Measurements from ENCODE around the gene COPZ2.
A peak's percentile ranks its signal among the peaks of the same experiment; 100 is the strongest.

The COPZ2 gene

DNA sequence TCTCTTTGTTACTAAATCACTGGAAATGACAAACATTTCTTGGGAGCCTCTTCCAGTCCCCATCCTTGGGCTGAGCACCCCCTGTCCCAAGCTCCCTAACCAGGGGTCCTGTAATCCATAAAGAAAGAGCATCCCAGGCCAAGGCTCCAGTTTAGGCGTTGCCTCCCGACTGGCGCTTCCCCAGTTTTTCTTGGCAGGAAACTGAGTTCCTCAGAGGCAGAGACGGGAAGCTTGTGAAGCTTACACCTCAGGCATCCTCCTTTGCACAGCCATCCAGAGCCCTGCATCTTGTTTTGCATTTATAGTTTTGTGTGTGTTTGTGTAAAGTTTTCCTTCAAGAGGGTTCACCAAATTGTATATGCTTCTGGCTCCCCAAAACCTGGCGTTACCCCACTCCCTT, 7.1 kb downstream of the COPZ2 start:
- no peak overlapping the region for H3K4me3 ChIP-seq (ENCODE audit: low read depth, low read length)
- DNase-seq (ENCODE audit: low read depth), result no peak
- TF ChIP-seq CTCF (IDR thresholded peaks at IDR 0.05; ENCODE audit: low read depth, low read length) (no peak), POLR2A (IDR thresholded peaks at IDR 0.05; ENCODE audit: extremely low read depth, insufficient read length) (no peak), MAX (IDR thresholded peaks at IDR 0.05; ENCODE audit: low read depth, low read length) (no peak), MYC (IDR thresholded peaks at IDR 0.05; ENCODE audit: low read depth, low read length) (no peak)

DNA sequence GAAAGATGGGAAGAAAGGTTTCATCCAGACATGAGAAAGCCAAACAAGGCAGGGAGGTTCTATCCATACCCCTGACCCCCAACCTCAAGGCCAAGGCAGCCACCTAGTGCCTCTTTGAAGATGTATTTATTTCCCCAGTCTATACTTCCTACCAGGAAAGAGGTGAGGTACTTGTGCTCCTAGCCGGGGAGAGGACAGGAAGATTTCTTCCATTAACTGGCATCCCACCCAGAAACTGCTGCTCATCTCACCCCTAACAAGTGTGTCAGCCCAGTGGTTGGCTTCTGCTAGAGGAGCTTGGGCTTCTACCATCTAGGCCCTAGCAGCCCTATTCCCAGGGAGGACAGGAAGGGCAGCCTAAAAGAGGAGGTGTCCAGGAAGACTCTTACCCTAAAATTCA, 8.9 kb downstream of the COPZ2 start:
- TF ChIP-seq CTCF (IDR thresholded peaks at IDR 0.05; ENCODE audit: low read depth, low read length), result no peak
- TF ChIP-seq MAX (IDR thresholded peaks at IDR 0.05; ENCODE audit: low read depth, low read length), result no peak
- TF ChIP-seq POLR2A (IDR thresholded peaks at IDR 0.05; ENCODE audit: extremely low read depth, insufficient read length), result no peak
- no peak for TF ChIP-seq MYC (IDR thresholded peaks at IDR 0.05; ENCODE audit: low read depth, low read length)
- no peak overlapping the region for H3K4me3 ChIP-seq (ENCODE audit: low read depth, low read length)
- DNase-seq (ENCODE audit: low read depth), result no peak

DNA sequence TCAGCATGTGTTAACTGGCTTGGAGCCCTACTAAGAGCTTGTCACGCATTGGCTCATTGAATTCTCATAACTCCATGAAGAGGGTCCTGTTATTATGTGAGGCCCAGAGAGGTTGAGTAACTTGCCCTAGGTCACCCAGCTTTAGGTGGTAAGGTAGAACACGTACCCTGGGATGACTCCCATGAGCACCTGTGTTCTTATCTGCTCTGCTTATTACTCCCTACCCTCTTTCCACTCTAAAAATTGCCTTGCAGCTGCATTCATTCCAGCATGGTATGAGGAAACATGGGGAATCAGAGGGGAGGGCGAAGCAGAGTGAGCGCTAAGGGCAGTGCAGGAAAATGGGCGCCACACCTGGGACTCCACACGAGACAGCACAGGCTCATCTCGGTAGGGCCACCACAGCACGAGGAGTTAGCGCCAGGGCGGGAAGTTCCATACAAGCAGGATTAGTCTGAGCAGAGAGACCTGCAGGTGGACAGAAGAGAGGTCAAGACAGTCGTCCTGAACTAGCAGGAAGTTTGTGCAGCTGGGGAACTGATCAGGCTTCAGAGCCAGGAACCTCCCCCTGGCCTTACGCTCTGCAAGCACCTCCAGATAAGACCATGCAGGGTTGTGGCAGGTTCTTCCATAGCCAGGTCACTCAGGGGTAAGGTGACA, 10.1 kb downstream of the COPZ2 start:
- no peak overlapping the region for H3K4me3 ChIP-seq (ENCODE audit: low read depth, low read length)
- no peak for TF ChIP-seq CTCF (IDR thresholded peaks at IDR 0.05; ENCODE audit: low read depth, low read length)
- no peak for TF ChIP-seq POLR2A (IDR thresholded peaks at IDR 0.05; ENCODE audit: extremely low read depth, insufficient read length)
- TF ChIP-seq MYC (IDR thresholded peaks at IDR 0.05; ENCODE audit: low read depth, low read length), result no peak
- no peak for TF ChIP-seq MAX (IDR thresholded peaks at IDR 0.05; ENCODE audit: low read depth, low read length)
- no peak for DNase-seq (ENCODE audit: low read depth)

DNA sequence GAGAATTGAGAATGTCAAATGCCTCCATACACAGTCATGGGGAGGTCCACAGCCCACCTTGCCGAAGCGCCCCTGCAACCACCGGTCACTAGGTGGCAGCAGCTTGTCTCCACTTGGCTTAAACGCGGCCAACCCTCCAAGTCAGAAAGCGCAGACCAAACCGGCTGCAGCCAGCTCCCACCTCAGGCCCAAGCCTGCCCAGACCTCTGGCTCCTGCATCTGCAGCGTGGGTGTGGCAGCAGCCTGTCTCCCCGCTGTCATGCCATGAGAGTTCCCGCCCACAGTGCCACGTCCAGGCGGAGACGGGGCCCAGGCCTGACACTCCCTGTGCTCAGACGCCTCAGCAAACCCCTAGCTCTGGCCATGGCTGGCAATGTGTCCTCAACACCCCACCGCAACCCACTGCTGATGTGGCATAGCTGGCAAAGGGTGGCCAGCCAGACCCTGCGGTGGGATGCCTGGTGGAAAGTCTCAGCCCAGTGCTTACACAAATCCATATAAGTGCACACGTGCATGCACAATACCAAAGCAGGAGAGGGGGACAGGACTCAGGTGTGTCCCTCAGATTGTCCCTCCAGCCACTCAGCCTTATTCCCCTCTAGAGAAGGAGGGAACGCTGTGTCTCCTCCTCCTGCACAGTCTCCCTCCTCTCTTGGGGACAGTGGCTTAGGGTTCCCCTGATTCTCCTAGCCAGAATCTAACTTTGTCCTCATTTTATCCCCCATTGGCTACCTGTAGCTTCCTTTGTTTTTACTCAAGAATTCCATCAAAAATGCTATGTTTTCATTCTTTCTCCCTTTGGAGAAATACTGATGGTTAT, 10.9 kb downstream of the COPZ2 start:
- H3K4me3 ChIP-seq (ENCODE audit: low read depth, low read length), result no peak overlapping the region
- peak; percentile 88 for TF ChIP-seq CTCF (IDR thresholded peaks at IDR 0.05; ENCODE audit: low read depth, low read length)
- peak; percentile 66 for TF ChIP-seq MYC (IDR thresholded peaks at IDR 0.05; ENCODE audit: low read depth, low read length)
- no peak for TF ChIP-seq POLR2A (IDR thresholded peaks at IDR 0.05; ENCODE audit: extremely low read depth, insufficient read length)
- TF ChIP-seq MAX (IDR thresholded peaks at IDR 0.05; ENCODE audit: low read depth, low read length), result peak; percentile 74; the same call in 1 of the 2 replicates
- peak; percentile 89 for DNase-seq (ENCODE audit: low read depth)

GRCh38 chr17:48025904-48026501, 11.6 kb downstream of the COPZ2 start:
- H3K4me3 ChIP-seq (ENCODE audit: low read depth, low read length), result no peak overlapping the region
- TF ChIP-seq MAX (IDR thresholded peaks at IDR 0.05; ENCODE audit: low read depth, low read length), result no peak
- no peak for TF ChIP-seq CTCF (IDR thresholded peaks at IDR 0.05; ENCODE audit: low read depth, low read length)
- TF ChIP-seq POLR2A (IDR thresholded peaks at IDR 0.05; ENCODE audit: extremely low read depth, insufficient read length), result no peak
- TF ChIP-seq MYC (IDR thresholded peaks at IDR 0.05; ENCODE audit: low read depth, low read length), result no peak
- DNase-seq (ENCODE audit: low read depth), result no peak
